Adrenal gland (tissue), 12 donors: ENCODE results near the gene ARHGEF18. TPM values are rescaled to one million over a fixed set of nuclear protein-coding genes. Genes with fewer than 3 reads are reported as not detected.
A peak's percentile ranks its signal among the peaks of the same experiment; 100 is the strongest.

Experiments used
- DNase-seq, 7 donors: peaks; one replicate each; pipeline ENCODE4 v3.0.0-alpha.2; 2019 to 2020
- H3K27ac ChIP-seq, 5 donors: fragments of 200-600 bp; sonication (generic) in 4 of 5; 1 replicate in 3 of 5; 2 replicates in 2 of 5; pipeline versions ENCODE4 v1.5.1 to v1.8.0; 2016 to 2020; ENCODE audit warnings: mild to moderate bottlenecking in 1 of 5
- H3K27me3 ChIP-seq: fragments of 200-600 bp; 2 replicates; pipeline ENCODE4 v1.8.0; 2021
- H3K36me3 ChIP-seq, 2 donors: fragments of 200-600 bp; replicated peaks in 1 of 2; 1 replicate in 1 of 2; 2 replicates in 1 of 2; pipeline versions ENCODE4 v1.5.1 to v1.8.0; 2018 to 2022
- H3K4me1 ChIP-seq, 2 donors: fragments of 200-600 bp; replicated peaks in 1 of 2; 1 replicate in 1 of 2; 2 replicates in 1 of 2; pipeline versions ENCODE4 v1.5.1 to v1.8.0; 2018 to 2021
- H3K4me3 ChIP-seq, 4 donors: fragments of 200-600 bp; sonication (generic) in 3 of 4; one replicate each; pipeline ENCODE4 v1.5.1; 2016 to 2018
- H3K9me3 ChIP-seq, 3 donors: fragments of 200-600 bp; sonication (generic) in 1 of 3; replicated peaks in 1 of 3; 1 replicate in 2 of 3; 2 replicates in 1 of 3; pipeline versions ENCODE4 v1.5.1 to v1.8.0; 2016 to 2021
- CTCF ChIP-seq, 6 experiments: fragments of 450-650 bp in 4 of 6; fragments of 200-600 bp in 2 of 6; sonication (generic) in 1 of 6; IDR thresholded peaks; 1 replicate in 5 of 6; 2 replicates in 1 of 6; pipeline versions ENCODE4 v1.5.1 to v1.8.0; 2016 to 2021; ENCODE audit warnings: antibody characterized with exemption in 6 of 6, mild to moderate bottlenecking in 2 of 6, moderate library complexity in 1 of 6
- POLR2A ChIP-seq, 2 donors: fragments of 450-650 bp; IDR thresholded peaks; one replicate each; pipeline ENCODE4 v1.6.1; 2017; ENCODE audit warnings: antibody characterized with exemption in 2 of 2, mild to moderate bottlenecking in 2 of 2, moderate library complexity in 1 of 2
- WGBS, 4 donors: extraction: QIAGEN DNeasy Blood & Tissue Kit in 2 of 4; methylation state at CpG; one replicate each; pipeline versions ENCODE4 v1.1.5 to v1.1.7; 2013 to 2017; 5-methylcytosine and 5-hydroxymethylcytosine counted together
- intact Hi-C, 2 donors: fragments of 100-400 bp; cut with DNase I; formaldehyde crosslinking; loops; one replicate each; pipeline versions ENCODE4 v1.14.1 to v1.15.0; 2022 to 2023
- polyA plus RNA-seq, 3 donors: library from polyadenylated mRNA; stranded (reverse); fragments of 200-250 nt in 2 of 3; fragments of 350-450 nt in 1 of 3; fragmentation: Illumina TruSeq in 1 of 3; extraction: RNeasy Lipid Tissue Mini Kit (QIAGEN cat#74804) in 1 of 3; gene quantifications; one replicate each; pipeline ENCODE4 v1.2.3, GENCODE V29; 2013 to 2014
- total RNA-seq, 9 donors: library from RNA; depleted of rRNA in 4 of 9; stranded (reverse); fragments of >200 nt in 4 of 9; fragments of 120-200 nt in 1 of 9; fragmentation: NEBNext Ultra II Directional in 1 of 9; extraction: Animal tissue kit (Norgen Biotek cat#: 25700) in 1 of 9; gene quantifications; one replicate each; pipeline versions ENCODE4 v1.1.0 to v1.2.4, GENCODE V29; 2013 to 2023
- donor health status: healthy with polysubstance abuse.
- donor health status: Bipolar disorder and iron deficiency.
- donor health status: DM: yes; HTN: yes; CAD: no.
- donor health status: DM: no; HTN: no; CAD: no.
- donor health status: DM: no; HTN: no; CAD: no.
- donor health status: DM: yes; HTN: yes; CAD: no.

The ARHGEF18 gene
- total and polyA plus RNA-seq, 12 donors: 5.9 to 52.3 (median 32.0) TPM

GRCh38 chr19:7333198-7334118 lies 15.3 kb upstream of the ARHGEF18 start:
- no peaks in the 10 kb centered on the region for H3K27me3 ChIP-seq
- H3K4me1 ChIP-seq: peaks cover 0 to 7% of the 10 kb centered on the region in 2 donors
- 60 to 64% (median 61%) methylated on average over 17 of the region's 17 CpGs for WGBS, 4 donors
- intact Hi-C loops: no loop called here
- peak in 6 of 7 donors; percentile 47 to 81 (median 57) for DNase-seq
- no peak for TF ChIP-seq POLR2A (IDR thresholded peaks at IDR 0.05)
- no peaks in the 10 kb centered on the region for H3K36me3 ChIP-seq
- H3K9me3 ChIP-seq: no peaks in the 10 kb centered on the region
- no peak overlapping the region for H3K4me3 ChIP-seq
- peak overlapping the region in 3 of 5 donors; percentile 10 to 47 (median 42) for H3K27ac ChIP-seq

GRCh38 chr19:7336321-7336973 lies 12.3 kb upstream of the ARHGEF18 start:
- Histone ChIP-seq H3K9me3 (no peaks in the 10 kb centered on the region), H3K36me3 (no peaks in the 10 kb centered on the region), H3K27me3 (no peaks in the 10 kb centered on the region), H3K4me3 (no peak overlapping the region), H3K4me1 (peaks cover 0 to 11% of the 10 kb centered on the region in 2 donors), H3K27ac (no peak overlapping the region)
- 83 to 95% (median 89%) methylated on average over 9 of the region's 9 CpGs for WGBS, 4 donors
- intact Hi-C loops: no loop called here
- TF ChIP-seq POLR2A (IDR thresholded peaks at IDR 0.05): no peak
- peak in 2 of 7 donors; percentile 28 to 39 for DNase-seq

GRCh38 chr19:7337380-7338194 lies 11.2 kb upstream of the ARHGEF18 start:
- intact Hi-C loops: loop anchor here in 1 of 2 donors (2.0 kb wide), 1 partner anchor 33 kb away; no protein-coding TSS in a partner anchor
- no peak for TF ChIP-seq CTCF (IDR thresholded peaks at IDR 0.05)
- no peak for TF ChIP-seq POLR2A (IDR thresholded peaks at IDR 0.05)
- Histone ChIP-seq H3K27me3 (no peaks in the 10 kb centered on the region), H3K9me3 (no peaks in the 10 kb centered on the region), H3K4me1 (peaks cover 0 to 12% of the 10 kb centered on the region in 2 donors), H3K27ac (peak overlapping the region in 2 of 5 donors; percentile 12 to 21), H3K4me3 (no peak overlapping the region), H3K36me3 (no peaks in the 10 kb centered on the region)
- peak in 1 of 7 donors; percentile 38 for DNase-seq
- WGBS, 4 donors: 72 to 80% (median 77%) methylated on average over 8 to 12 of the region's 12 CpGs

GRCh38 chr19:7340959-7341837 lies 7.5 kb upstream of the ARHGEF18 start:
- intact Hi-C loops: loop anchor here in 1 of 2 donors (2.0 to 5.0 kb wide), 2 partner anchors 194 to 238 kb away; no protein-coding TSS in a partner anchor
- Histone ChIP-seq H3K36me3 (no peaks in the 10 kb centered on the region), H3K9me3 (no peaks in the 10 kb centered on the region), H3K4me3 (peak overlapping the region in 1 of 4 donors; percentile 17), H3K27me3 (no peaks in the 10 kb centered on the region), H3K4me1 (peaks cover 0 to 12% of the 10 kb centered on the region in 2 donors), H3K27ac (peak overlapping the region in 1 of 5 donors; percentile 14)
- DNase-seq: peak; percentile 66 to 96 (median 86)
- TF ChIP-seq CTCF (IDR thresholded peaks at IDR 0.05) (peak; percentile 96 to 98 (median 98)), POLR2A (IDR thresholded peaks at IDR 0.05) (no peak)
- WGBS, 4 donors: 23 to 35% (median 27%) methylated on average over 20 to 22 of the region's 22 CpGs
